HCT116 (cell line): ENCODE results near the gene SYNRG.

Experiments used
- CBX3 ChIP-seq: IDR thresholded peaks from 2 replicates; pipeline ENCODE4 v1.6.1; 2012; ENCODE audit warnings: low read depth
- CTCF ChIP-seq, 3 experiments: fragments of 200-600 bp in 1 of 3; sonication (generic) in 1 of 3; IDR thresholded peaks in 2 of 3; conservative IDR thresholded peaks in 1 of 3; 2 replicates each; pipeline ENCODE4 v1.5.1; 2012 to 2017; ENCODE audit warnings: low read depth in 2 of 3, low read length in 2 of 3, antibody characterized with exemption in 1 of 3, borderline replicate concordance in 1 of 3, control low read depth in 1 of 3, mild to moderate bottlenecking in 1 of 3, mixed read lengths in 1 of 3, mixed run types in 1 of 3, moderate library complexity in 1 of 3; ENCODE audit not compliant: insufficient read depth in 1 of 3
- EZH2 ChIP-seq: fragments of 200-600 bp; sonication (generic); IDR thresholded peaks from 2 replicates; pipeline ENCODE4 v1.6.1; 2017; ENCODE audit warnings: antibody characterized with exemption, mixed run types
- EZH2phosphoT487 ChIP-seq: fragments of 200-600 bp; IDR thresholded peaks from 2 replicates; pipeline ENCODE4 v1.6.1; 2018; ENCODE audit warnings: antibody characterized with exemption, borderline replicate concordance
- POLR2A ChIP-seq: IDR thresholded peaks from 2 replicates; pipeline ENCODE4 v1.7.0; 2011; ENCODE audit warnings: borderline replicate concordance; ENCODE audit not compliant: insufficient read depth, insufficient read length; ENCODE audit errors: extremely low read depth
- RAD21 ChIP-seq: IDR thresholded peaks from 2 replicates; pipeline ENCODE4 v1.6.1; 2012; ENCODE audit warnings: low read depth, mild to moderate bottlenecking
- YY1 ChIP-seq: IDR thresholded peaks from 2 replicates; pipeline ENCODE4 v1.6.1; 2011; ENCODE audit warnings: low read length, low read depth, moderate library complexity, mild to moderate bottlenecking; ENCODE audit not compliant: insufficient replicate concordance; ENCODE audit errors: extremely low read depth
- TF ChIP-seq, protein P1 (sequence below): IDR thresholded peaks from 2 replicates; pipeline ENCODE4 v1.6.1; 2011; ENCODE audit warnings: mild to moderate bottlenecking, low read length, moderate library complexity; ENCODE audit not compliant: insufficient replicate concordance; ENCODE audit errors: extremely low read depth

DNA sequence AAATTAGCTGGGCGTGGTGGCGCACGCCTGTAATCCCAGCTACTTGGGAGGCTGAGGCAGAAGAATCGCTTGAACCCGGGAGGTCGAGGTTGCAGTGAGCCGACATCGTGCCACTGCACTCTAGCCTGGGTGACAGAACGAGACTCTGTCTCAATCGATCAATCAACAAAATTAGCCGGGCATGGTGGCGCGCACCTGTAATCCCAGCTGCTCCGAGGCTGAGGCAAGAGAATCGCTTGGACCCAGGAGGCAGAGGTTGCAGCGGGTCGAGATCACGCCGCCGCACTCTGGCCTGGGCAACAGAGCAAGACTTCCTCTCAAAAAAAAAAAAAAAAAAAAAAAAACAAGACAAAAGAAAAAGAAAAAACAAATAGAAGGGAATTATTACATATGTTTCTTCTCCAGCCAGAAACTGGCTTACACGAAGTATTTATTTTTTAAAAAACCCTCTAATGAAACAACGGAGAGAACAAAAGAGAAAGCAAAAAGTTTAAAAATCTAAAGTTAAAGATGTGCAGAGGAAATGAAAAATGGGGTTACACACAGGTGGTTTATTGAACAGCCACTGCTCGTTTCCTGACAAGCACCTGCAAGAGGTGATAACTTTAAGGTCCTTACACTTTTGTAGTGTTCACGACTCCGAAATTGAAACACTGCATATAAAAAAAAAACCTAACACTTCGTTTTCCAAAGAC, 1.4 kb downstream of the SYNRG start:
- TF ChIP-seq CTCF (IDR thresholded peaks at IDR 0.05 in 2 of 3, conservative IDR thresholded peaks at IDR 0.05 in 1 of 3; ENCODE audit: borderline replicate concordance in 1 of 3, insufficient read depth in 1 of 3, low read depth in 2 of 3, low read length in 2 of 3) (no peak), YY1 (no peak), EZH2phosphoT487 (no peak), CBX3 (no peak), POLR2A (no peak), EZH2 (no peak), RAD21 (no peak)
- TF ChIP-seq, protein P1, sequence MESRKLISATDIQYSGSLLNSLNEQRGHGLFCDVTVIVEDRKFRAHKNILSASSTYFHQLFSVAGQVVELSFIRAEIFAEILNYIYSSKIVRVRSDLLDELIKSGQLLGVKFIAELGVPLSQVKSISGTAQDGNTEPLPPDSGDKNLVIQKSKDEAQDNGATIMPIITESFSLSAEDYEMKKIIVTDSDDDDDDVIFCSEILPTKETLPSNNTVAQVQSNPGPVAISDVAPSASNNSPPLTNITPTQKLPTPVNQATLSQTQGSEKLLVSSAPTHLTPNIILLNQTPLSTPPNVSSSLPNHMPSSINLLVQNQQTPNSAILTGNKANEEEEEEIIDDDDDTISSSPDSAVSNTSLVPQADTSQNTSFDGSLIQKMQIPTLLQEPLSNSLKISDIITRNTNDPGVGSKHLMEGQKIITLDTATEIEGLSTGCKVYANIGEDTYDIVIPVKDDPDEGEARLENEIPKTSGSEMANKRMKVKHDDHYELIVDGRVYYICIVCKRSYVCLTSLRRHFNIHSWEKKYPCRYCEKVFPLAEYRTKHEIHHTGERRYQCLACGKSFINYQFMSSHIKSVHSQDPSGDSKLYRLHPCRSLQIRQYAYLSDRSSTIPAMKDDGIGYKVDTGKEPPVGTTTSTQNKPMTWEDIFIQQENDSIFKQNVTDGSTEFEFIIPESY = no peak
